Tibial nerve (tissue), 3 donors: ENCODE measurements around the gene CMIP.

Experiments used
- CTCF ChIP-seq, 5 experiments: fragments of 200-600 bp in 3 of 5; fragments of 450-650 bp in 2 of 5; sonication (generic) in 3 of 5; IDR thresholded peaks; one replicate each; pipeline ENCODE4 v1.5.1; 2016 to 2019; ENCODE audit warnings: antibody characterized with exemption in 5 of 5, mild to moderate bottlenecking in 3 of 5, moderate library complexity in 2 of 5
- POLR2A ChIP-seq, 2 donors: fragments of 450-650 bp; IDR thresholded peaks; one replicate each; pipeline ENCODE4 v1.6.1; 2017; ENCODE audit warnings: antibody characterized with exemption in 2 of 2, mild to moderate bottlenecking in 2 of 2, moderate library complexity in 2 of 2

GRCh38 chr16:81650281-81650680 lies 205.7 kb downstream of the CMIP start:
- no peak for TF ChIP-seq POLR2A (IDR thresholded peaks at IDR 0.05)
- no peak for TF ChIP-seq CTCF (IDR thresholded peaks at IDR 0.05)
